GM19099 (cell line): Measurements from ENCODE around the gene TSPAN16.

Source experiments
- POLR2A ChIP-seq: IDR thresholded peaks from 3 replicates; pipeline ENCODE4 v1.6.1; 2011; ENCODE audit warnings: low read depth; ENCODE audit not compliant: insufficient read length; ENCODE audit errors: extremely low read depth

TSPAN16 gene

DNA sequence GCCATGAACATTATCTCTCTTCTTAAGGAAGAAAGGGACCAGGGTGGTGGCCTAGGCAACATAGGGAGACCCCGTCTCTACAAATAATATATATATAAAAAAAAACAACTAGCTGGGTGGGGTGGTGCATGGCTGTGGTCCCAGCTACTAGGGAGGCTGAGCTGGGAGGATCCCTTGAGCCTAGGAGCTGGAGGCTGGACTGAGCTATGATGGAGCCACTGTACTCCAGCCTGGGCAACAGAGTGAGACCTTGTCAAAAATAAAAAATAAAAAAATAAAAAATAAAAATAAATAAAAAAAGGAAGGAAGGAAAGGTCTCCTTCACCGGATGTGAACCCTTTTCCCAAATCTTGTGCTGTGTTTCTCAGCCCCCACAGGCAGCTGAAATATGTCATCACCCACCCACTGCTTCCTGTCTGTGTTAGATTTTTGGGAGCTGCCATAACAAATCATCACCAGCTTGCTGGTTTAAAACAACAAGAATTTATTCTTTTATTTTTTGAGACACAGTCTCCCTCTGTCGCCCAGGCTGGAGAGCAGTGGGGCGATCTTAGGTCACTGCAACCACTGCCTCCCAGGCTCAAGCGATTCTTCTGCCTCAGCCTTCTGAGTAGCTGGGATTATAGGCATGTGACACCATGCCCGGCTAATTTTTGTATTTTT lies 9.5 kb upstream of the TSPAN16 start:
- TF ChIP-seq POLR2A: no peak

- no peak for TF ChIP-seq POLR2A
Observed at GRCh38 chr19:11288349-11288748, 7.6 kb upstream of the TSPAN16 start.

GRCh38 chr19:11290256-11290655 lies 5.7 kb upstream of the TSPAN16 start:
- no peak for TF ChIP-seq POLR2A

DNA sequence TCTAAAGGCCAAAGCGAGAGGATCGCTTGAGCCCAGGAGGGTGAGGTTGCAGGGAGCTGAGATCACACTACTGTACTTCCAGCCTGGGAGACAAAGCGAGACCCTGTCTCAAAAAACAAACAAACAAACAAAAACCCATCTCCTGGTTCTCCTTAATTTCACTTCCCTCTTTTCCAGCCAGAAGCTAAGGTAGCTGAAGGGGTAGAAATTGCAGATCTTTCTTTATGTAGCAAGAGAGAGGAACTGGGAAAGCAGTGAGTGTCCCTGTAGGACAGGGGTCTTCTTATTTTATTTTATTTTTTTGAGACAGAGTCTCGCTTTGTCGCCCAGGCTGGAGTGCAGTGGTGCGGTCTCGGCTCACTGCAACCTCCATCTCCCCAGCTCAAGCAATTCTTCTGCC lies 4.5 kb upstream of the TSPAN16 start:
- no peak for TF ChIP-seq POLR2A

- no peak for TF ChIP-seq POLR2A
Observed at GRCh38 chr19:11291991-11292390, 4.0 kb upstream of the TSPAN16 start.

DNA sequence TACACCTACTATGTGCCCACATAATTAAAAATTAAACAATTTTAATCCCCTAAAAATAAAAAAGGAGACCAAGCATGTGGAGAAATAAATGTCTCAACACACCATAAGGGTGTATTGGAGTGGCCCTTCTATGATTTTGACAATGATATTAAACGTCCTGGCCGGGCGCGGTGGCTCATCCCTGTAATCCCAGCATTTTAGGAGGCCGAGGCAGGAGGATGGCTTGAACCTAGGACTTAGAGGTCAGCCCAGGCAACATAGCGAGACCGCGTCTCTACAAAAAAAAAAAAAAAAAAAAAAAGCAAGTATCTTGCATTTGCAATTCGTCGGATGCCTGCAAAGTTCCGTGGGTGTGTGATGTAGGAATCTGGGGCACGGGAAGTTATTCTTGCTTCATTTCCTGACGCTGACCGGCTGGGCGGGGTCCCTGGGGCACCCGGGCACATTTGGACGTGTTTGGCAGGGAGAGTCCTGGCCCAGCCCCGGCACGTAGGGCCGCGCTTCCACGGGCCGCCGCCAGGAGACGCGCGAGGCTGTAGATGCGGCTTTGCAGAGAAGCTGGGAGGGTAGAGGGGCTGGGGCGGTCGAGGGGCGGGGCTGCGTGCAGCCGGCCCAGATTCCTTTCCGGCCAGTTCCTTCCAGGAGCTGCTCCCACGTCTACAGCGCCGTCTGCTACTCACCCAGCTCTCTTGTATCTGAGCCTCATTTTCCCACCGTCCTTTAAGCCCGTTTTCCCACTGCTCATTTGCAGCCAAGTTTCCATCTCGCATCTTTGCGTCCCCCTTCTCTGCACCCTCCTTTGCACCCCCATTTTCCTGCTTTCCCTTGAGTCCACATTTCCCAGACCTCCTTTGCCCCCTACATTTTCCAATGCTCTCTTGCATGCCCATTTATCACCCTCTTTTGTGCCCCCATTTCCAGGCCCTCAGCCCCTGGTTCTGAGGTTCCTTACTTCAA lies 2.2 kb upstream of the TSPAN16 start:
- no peak for TF ChIP-seq POLR2A

DNA sequence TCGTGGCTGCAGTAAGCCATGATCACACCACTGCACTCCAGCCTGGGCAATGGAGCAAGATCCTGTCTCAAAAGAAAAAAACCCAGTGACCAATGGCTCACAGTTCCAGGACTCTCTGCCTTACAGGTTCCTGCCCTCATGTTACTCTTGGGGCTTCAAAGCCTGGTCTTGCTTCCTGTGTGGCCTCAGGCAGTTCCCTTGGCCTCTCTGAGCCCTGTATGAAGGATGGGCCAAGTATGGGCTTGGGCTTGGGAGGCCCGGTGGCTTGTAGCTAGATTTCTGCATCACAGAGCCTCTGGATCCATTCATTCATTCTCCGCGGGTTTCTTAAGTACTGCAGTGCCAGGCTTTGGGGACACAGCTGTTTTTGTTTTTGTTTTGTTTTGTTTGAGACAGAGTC lies 780 bp upstream of the TSPAN16 start:
- TF ChIP-seq POLR2A: no peak

DNA sequence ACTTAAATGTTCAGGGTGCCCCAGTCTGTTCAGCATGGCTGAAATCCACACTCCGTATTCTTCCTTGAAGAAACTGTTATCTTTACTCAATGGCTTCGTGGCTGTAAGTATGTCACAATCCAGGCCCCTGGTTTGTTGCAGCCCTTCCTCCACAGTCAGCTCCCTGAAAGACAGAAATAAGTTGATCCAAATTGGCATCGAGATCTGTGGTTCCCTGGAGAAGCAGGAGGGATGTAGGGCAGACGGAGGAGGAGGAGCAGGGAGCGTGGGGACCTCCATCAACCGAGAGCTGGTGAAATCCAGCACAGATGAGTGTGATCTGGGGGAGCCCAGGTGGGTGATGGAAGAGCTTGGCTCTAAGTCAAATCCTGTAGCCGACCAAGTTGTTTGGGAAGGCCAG lies 304 bp downstream of the TSPAN16 start:
- TF ChIP-seq POLR2A: no peak

DNA sequence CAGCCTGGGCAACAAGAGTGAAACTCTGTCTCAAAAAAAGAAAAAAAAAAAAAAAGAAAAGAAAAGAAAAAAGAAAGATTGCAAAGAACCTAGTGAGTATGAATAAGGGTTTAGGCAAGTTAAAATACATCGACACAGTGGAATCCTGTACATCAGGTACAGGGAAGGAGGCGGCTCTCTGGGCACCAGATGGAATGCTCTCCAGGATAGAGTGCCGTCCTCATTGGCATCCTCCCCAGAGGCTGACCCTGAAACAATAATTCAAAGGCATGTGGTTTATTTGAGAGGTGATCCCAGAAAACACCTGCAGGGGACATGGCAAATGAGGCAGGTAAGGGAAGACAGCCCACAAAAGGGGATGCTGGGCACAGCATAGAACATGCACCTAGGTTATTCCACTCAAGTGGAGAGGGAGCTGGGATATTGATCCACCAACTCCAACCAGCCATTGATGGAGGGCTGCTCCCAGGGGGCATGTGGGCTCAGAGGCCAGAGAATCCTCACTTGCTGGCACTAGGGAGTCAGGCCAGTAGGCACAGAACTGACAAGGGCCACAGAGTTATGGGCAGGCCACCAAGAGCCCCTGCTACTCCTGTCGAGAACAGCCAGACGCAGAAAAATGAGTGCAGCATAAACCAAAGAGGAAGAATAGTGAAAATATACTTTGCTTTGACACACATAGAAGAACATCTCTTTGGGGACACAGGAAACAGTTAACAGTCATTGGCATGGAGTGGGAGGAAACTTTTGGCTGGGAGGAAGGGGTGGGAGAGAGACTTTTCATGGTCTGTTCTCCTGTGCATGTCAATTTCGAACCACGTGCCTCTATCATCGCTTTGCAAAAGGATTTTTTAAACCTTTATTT lies 4.2 kb downstream of the TSPAN16 start:
- TF ChIP-seq POLR2A: no peak

GRCh38 chr19:11300811-11301120 lies 4.8 kb downstream of the TSPAN16 start:
- no peak for TF ChIP-seq POLR2A

DNA sequence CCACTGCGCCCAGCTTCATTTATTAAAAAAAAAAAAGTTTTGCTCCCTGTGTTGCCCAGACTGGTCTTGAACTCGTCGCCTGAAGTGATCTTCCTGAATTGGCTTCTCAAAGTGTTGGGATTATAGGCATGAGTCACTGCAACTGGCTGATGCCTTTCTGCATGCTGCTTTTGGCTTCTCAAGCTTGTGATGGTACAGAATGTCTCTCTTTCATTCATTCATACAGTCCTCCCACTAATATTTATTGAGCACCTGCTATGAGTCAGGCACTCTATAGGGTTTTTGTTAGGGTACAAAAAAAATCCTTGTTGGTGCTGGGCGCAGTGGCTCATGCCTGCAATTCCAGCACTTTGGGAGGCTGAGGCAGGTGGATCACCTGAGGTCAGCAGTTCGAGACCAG lies 9.0 kb downstream of the TSPAN16 start:
- no peak for TF ChIP-seq POLR2A

- TF ChIP-seq POLR2A: no peak
Observed at GRCh38 chr19:11306337-11306736, 10.4 kb downstream of the TSPAN16 start.

DNA sequence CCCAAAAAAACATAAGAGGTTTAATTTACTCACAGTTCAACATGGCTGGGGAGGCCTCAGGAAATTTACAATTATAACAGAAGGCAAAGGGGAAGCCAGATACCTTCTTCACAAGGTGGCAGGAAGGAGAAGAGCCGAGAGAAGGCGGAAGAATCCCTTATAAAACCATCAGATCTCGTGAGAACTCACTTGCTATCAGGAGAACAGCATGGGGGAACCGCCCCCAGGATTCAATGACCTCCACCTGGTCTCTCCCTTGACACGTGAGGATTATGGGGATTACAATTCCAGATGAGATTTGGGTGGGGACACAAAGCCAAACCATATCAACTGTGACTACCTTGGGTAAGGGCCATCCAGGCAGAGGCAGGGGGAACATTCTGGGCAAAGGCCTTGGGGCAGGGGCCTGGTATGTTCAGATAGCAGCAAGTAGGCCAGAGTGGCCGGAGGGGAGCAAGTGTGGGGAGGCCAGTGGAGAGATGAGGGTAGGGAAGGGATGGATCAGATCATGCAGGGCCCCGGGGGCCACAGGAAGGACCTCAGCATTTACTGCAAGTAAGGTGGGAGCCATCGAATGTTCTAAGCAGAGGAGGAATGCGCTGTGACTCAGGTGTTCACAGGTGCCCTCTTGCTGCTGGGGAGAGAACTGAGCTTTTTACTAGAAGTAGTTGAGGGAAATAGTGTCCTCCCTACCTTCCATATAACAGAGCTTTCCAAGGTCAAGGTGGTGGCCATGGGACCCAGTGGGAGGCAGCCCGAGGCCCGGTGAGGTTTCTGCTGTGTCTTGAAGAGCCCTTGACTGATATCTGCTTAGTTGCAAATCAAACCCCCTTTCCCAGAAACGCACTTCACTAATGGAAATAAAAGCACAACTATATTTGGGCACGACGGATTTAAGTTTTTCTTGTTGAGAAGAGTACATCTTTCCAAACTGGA lies 25.5 kb downstream of the TSPAN16 start:
- TF ChIP-seq POLR2A: no peak

- TF ChIP-seq POLR2A: no peak
Observed at GRCh38 chr19:11322269-11323024, 26.5 kb downstream of the TSPAN16 start.
